H1 (cell line): ENCODE results near the gene PAIP2B. TPM values are rescaled to one million over a fixed set of nuclear protein-coding genes. Genes with fewer than 3 reads are reported as not detected.

Experiments used
- CTCF ChIA-PET: fragments of 300-600 bp; sonication (Branson Sonifier 250); formaldehyde crosslinking; loops from one replicate; lab custom pipeline; 2021; ENCODE audit not compliant: partially characterized antibody; lab: Charles Lee
- POLR2A ChIA-PET: fragments of 300-600 bp; sonication (Branson Sonifier 250); formaldehyde crosslinking; loops from one replicate; lab custom pipeline; 2021; ENCODE audit warnings: inconsistent platforms; ENCODE audit not compliant: partially characterized antibody; lab: Charles Lee
- DNase-seq, 2 experiments: peaks; one replicate each; pipeline versions ENCODE4 v3.0.0 to v3.0.0-alpha.2; 2010 to 2022; ENCODE audit warnings: low spot score in 2 of 2, low read depth in 1 of 2, mixed read lengths in 1 of 2
- FAIRE-seq: peaks from 2 replicates; lab custom pipeline; 2011; peaks lifted over from hg19 to GRCh38; lab: Jason Lieb, UNC
- H2AFZ ChIP-seq: 2 replicates; pipeline ENCODE4 v1.8.1; 2012; ENCODE audit warnings: low read length, inconsistent platforms
- H2AK5ac ChIP-seq: 2 replicates; pipeline ENCODE4 v1.6.1; 2013; ENCODE audit warnings: low read depth, low read length
- H2BK120ac ChIP-seq: replicated peaks from 2 replicates; pipeline ENCODE3; 2013; ENCODE audit warnings: low read depth, low read length, inconsistent platforms
- H2BK12ac ChIP-seq: 2 replicates; pipeline ENCODE4 v1.6.1; 2013; ENCODE audit warnings: low read depth, low read length
- H2BK15ac ChIP-seq: 2 replicates; pipeline ENCODE4 v1.6.1; 2013; ENCODE audit warnings: low read length
- H2BK20ac ChIP-seq: 2 replicates; pipeline ENCODE4 v1.6.1; 2013; ENCODE audit warnings: low read length
- H2BK5ac ChIP-seq: 2 replicates; pipeline ENCODE4 v1.6.1; 2013; ENCODE audit warnings: low read depth, low read length
- H3K14ac ChIP-seq: 2 replicates; pipeline ENCODE4 v1.6.1; 2013; ENCODE audit warnings: inconsistent platforms; ENCODE audit not compliant: insufficient read length
- H3K18ac ChIP-seq: 2 replicates; pipeline ENCODE4 v1.6.1; 2013; ENCODE audit warnings: low read length; ENCODE audit errors: extremely low read depth
- H3K23ac ChIP-seq: 2 replicates; pipeline ENCODE4 v1.6.1; 2013; ENCODE audit warnings: inconsistent platforms; ENCODE audit not compliant: insufficient read length
- H3K23me2 ChIP-seq: 2 replicates; pipeline ENCODE4 v1.6.1; 2013; ENCODE audit warnings: low read depth, low read length
- H3K27ac ChIP-seq: 2 replicates; pipeline ENCODE4 v1.6.1; 2011; ENCODE audit warnings: low read depth, low read length, inconsistent platforms
- H3K27me3 ChIP-seq, 4 experiments: replicated peaks in 1 of 4; 1 replicate in 1 of 4; 2 replicates in 3 of 4; pipeline versions ENCODE4 v1.6.1 to v1.8.1; 2011 to 2013; ENCODE audit warnings: low read length in 3 of 4, mild to moderate bottlenecking in 3 of 4, inconsistent platforms in 2 of 4, mixed read lengths in 2 of 4, moderate library complexity in 1 of 4; ENCODE audit not compliant: control insufficient read depth in 3 of 4, insufficient read depth in 3 of 4; ENCODE audit errors: extremely low read depth in 1 of 4
- H3K36me3 ChIP-seq, 4 experiments: 2 replicates each; pipeline versions ENCODE4 v1.6.1 to v1.8.1; 2011 to 2013; ENCODE audit warnings: mild to moderate bottlenecking in 4 of 4, low read length in 3 of 4, moderate library complexity in 2 of 4, control low read depth in 1 of 4, inconsistent platforms in 1 of 4; ENCODE audit not compliant: insufficient read depth in 4 of 4, control insufficient read depth in 2 of 4
- H3K4ac ChIP-seq: replicated peaks from 2 replicates; pipeline ENCODE3; 2013; ENCODE audit warnings: low read length, low read depth, mixed read lengths, inconsistent platforms; ENCODE audit not compliant: insufficient read length
- H3K4me1 ChIP-seq, 4 experiments: replicated peaks in 1 of 4; 1 replicate in 1 of 4; 2 replicates in 3 of 4; pipeline versions ENCODE4 v1.6.1 to v1.8.1; 2011 to 2013; ENCODE audit warnings: low read length in 3 of 4, inconsistent platforms in 2 of 4, mixed read lengths in 1 of 4; ENCODE audit not compliant: insufficient read depth in 4 of 4, control insufficient read depth in 3 of 4
- H3K4me2 ChIP-seq, 2 experiments: 2 replicates each; pipeline versions ENCODE4 v1.6.1 to v1.8.1; 2011 to 2013; ENCODE audit warnings: low read depth in 2 of 2, low read length in 2 of 2, control low read depth in 1 of 2, inconsistent platforms in 1 of 2, mild to moderate bottlenecking in 1 of 2; ENCODE audit not compliant: insufficient read depth in 1 of 2
- H3K4me3 ChIP-seq, 4 experiments: fragments of 200-600, 300-600 bp in 1 of 4; sonication (generic), shearing (Covaris generic), sonication (Bioruptor Twin) in 1 of 4; 2 replicates each; pipeline versions ENCODE4 v1.5.1 to v1.8.1; 2011 to 2016; ENCODE audit warnings: low read length in 4 of 4, low read depth in 3 of 4, control low read depth in 2 of 4, inconsistent platforms in 2 of 4, mild to moderate bottlenecking in 2 of 4, mixed read lengths in 1 of 4, moderate library complexity in 1 of 4; ENCODE audit not compliant: insufficient read depth in 2 of 4; ENCODE audit errors: extremely low read depth in 1 of 4
- H3K56ac ChIP-seq: replicated peaks from 2 replicates; pipeline ENCODE3; 2013; ENCODE audit warnings: low read depth, mild to moderate bottlenecking, mixed read lengths, low read length, inconsistent platforms; ENCODE audit not compliant: insufficient read length
- H3K79me1 ChIP-seq: 2 replicates; pipeline ENCODE4 v1.6.1; 2013; ENCODE audit warnings: low read depth, low read length, control low read depth
- H3K79me2 ChIP-seq, 2 experiments: 2 replicates each; pipeline versions ENCODE4 v1.6.1 to v1.8.1; 2012 to 2013; ENCODE audit warnings: low read length in 2 of 2, mild to moderate bottlenecking in 2 of 2, inconsistent platforms in 1 of 2; ENCODE audit not compliant: insufficient read depth in 2 of 2, control insufficient read depth in 1 of 2
- H3K9ac ChIP-seq, 4 experiments: replicated peaks in 1 of 4; 1 replicate in 1 of 4; 2 replicates in 3 of 4; pipeline versions ENCODE4 v1.6.1 to v1.8.1; 2011 to 2013; ENCODE audit warnings: low read depth in 3 of 4, low read length in 3 of 4, control low read depth in 2 of 4, mild to moderate bottlenecking in 2 of 4, moderate library complexity in 2 of 4, inconsistent platforms in 1 of 4; ENCODE audit errors: extremely low read depth in 1 of 4
- H3K9me3 ChIP-seq, 2 experiments: 2 replicates each; pipeline versions ENCODE4 v1.6.1 to v1.8.1; 2012 to 2013; ENCODE audit warnings: mild to moderate bottlenecking in 2 of 2, moderate library complexity in 2 of 2, control low read depth in 1 of 2, inconsistent platforms in 1 of 2, low read depth in 1 of 2, low read length in 1 of 2, mixed read lengths in 1 of 2; ENCODE audit not compliant: insufficient read depth in 2 of 2
- H4K20me1 ChIP-seq, 2 experiments: replicated peaks in 1 of 2; 2 replicates each; pipeline versions ENCODE3 to v1.8.1; 2011 to 2013; ENCODE audit warnings: inconsistent platforms in 2 of 2, low read length in 2 of 2, mild to moderate bottlenecking in 1 of 2; ENCODE audit not compliant: insufficient read depth in 2 of 2, control insufficient read depth in 1 of 2
- H4K5ac ChIP-seq: 2 replicates; pipeline ENCODE4 v1.6.1; 2013; ENCODE audit warnings: low read length, low read depth, mixed read lengths, inconsistent platforms; ENCODE audit not compliant: insufficient read length
- H4K8ac ChIP-seq: 2 replicates; pipeline ENCODE4 v1.8.0; 2013; ENCODE audit warnings: mild to moderate bottlenecking, moderate library complexity, low read length, inconsistent platforms; ENCODE audit not compliant: insufficient read depth; ENCODE audit errors: extremely low read depth
- H4K91ac ChIP-seq: replicated peaks from 2 replicates; pipeline ENCODE3; 2013; ENCODE audit warnings: low read length, mixed read lengths, inconsistent platforms; ENCODE audit not compliant: insufficient read length
- CBX5 ChIP-seq: fragments of 300-800, 300-1000 bp; sonication (generic); IDR thresholded peaks from 2 replicates; pipeline ENCODE4 v1.7.1; 2016; ENCODE audit warnings: antibody characterized with exemption, low read length, low read depth
- CTBP2 ChIP-seq: IDR thresholded peaks from 2 replicates; pipeline ENCODE4 v1.7.0; 2011; ENCODE audit warnings: borderline replicate concordance, mild to moderate bottlenecking, moderate library complexity, mixed read lengths, low read length; ENCODE audit not compliant: insufficient read depth, insufficient read length
- WGBS, 2 experiments: shearing (Covaris generic) in 1 of 2; methylation state at CpG; one replicate each; pipeline versions ENCODE4 v1.1.6 to v1.1.7; 2013 to 2015; ENCODE audit warnings: low lambda C conversion rate in 2 of 2, mixed read lengths in 2 of 2, inconsistent platforms in 1 of 2, low coverage in 1 of 2, missing lambda C conversion rate in 1 of 2; ENCODE audit not compliant: insufficient replicate concordance in 2 of 2, insufficient coverage in 1 of 2, insufficient read length in 1 of 2; ENCODE audit errors: extremely low coverage in 1 of 2, missing lambda C conversion rate in 1 of 2; 5-methylcytosine and 5-hydroxymethylcytosine counted together
- polyA plus RNA-seq, 7 experiments: library from polyadenylated mRNA; depleted of rRNA in 3 of 7; stranded (reverse) in 5 of 7; unstranded in 2 of 7; fragments of >200 nt in 5 of 7; fragments of 200-250 nt in 2 of 7; gene quantifications; 1 replicate in 5 of 7; 2 replicates in 1 of 7; 4 replicates in 1 of 7; pipeline versions ENCODE4 v1.2.1 to v1.2.3, GENCODE V29; 2011 to 2013; ENCODE audit warnings: missing spikeins in 2 of 7, mixed read lengths in 2 of 7
- total RNA-seq: library from RNA; stranded (reverse); fragmentation: NEBNext Ultra II Directional; extraction: Animal tissue kit (Norgen Biotek cat#: 25700); gene quantifications from 2 replicates; pipeline ENCODE4 v1.2.1, GENCODE V29; 2021
- TF ChIP-seq, protein P1 (sequence below), 3 experiments: IDR thresholded peaks; 1 replicate in 2 of 3; 2 replicates in 1 of 3; pipeline versions ENCODE4 v1.5.1 to v1.6.1; 2011; ENCODE audit warnings: low read length in 3 of 3, mild to moderate bottlenecking in 3 of 3, inconsistent platforms in 2 of 3, low read depth in 1 of 3, moderate library complexity in 1 of 3; ENCODE audit not compliant: insufficient read depth in 1 of 3; ENCODE audit errors: control extremely low read depth in 1 of 3

PAIP2B gene
- total and polyA plus RNA-seq, 2 of the 8 experiments (the other 6 are each of a cell fraction or from before 2014, with no cell fraction given): 8.4 to 31.3 TPM

DNA sequence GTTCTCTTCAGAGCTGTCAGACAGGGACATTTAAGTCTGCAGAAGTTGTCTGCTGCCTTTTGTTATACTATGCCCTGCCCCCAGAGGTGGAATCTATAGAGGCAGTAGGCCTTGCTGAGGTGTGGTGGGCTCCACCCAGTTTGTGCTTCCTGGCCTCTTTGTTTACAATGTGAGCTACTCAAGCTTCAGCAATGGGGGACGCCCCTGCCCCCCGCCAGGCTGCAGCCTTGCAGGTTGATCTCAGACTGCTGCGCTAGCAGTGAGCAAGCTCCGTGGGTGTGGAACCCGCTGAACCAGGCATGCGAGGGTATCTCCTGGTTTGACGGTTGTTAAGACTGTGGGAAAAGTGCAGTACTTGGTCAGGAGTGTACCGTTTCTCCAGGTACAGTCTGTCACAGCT lies 24.0 kb upstream of the PAIP2B start:
- no peaks in the 10 kb centered on the region for H3K79me2 ChIP-seq
- H3K36me3 ChIP-seq: no peaks in the 10 kb centered on the region
- no peak overlapping the region for H2AK5ac ChIP-seq
- WGBS, 2 experiments: 69% methylated on average over 7 of the region's 8 CpGs; no CpG with 5 or more reads in 1 of the 2 experiments
- no peaks in the 10 kb centered on the region for H3K23me2 ChIP-seq
- no peak overlapping the region; a peak in 1 of 4 replicates for H3K4me2 ChIP-seq
- H4K20me1 ChIP-seq: no peaks in the 10 kb centered on the region
- no peak for TF ChIP-seq CBX5
- TF ChIP-seq CTBP2: no peak
- TF ChIP-seq, protein P1, sequence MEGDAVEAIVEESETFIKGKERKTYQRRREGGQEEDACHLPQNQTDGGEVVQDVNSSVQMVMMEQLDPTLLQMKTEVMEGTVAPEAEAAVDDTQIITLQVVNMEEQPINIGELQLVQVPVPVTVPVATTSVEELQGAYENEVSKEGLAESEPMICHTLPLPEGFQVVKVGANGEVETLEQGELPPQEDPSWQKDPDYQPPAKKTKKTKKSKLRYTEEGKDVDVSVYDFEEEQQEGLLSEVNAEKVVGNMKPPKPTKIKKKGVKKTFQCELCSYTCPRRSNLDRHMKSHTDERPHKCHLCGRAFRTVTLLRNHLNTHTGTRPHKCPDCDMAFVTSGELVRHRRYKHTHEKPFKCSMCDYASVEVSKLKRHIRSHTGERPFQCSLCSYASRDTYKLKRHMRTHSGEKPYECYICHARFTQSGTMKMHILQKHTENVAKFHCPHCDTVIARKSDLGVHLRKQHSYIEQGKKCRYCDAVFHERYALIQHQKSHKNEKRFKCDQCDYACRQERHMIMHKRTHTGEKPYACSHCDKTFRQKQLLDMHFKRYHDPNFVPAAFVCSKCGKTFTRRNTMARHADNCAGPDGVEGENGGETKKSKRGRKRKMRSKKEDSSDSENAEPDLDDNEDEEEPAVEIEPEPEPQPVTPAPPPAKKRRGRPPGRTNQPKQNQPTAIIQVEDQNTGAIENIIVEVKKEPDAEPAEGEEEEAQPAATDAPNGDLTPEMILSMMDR (IDR thresholded peaks at IDR 0.05; ENCODE audit: control extremely low read depth in 1 of 3, insufficient read depth in 1 of 3, low read depth in 1 of 3, low read length in 3 of 3): peak in 1 of 3 experiments; percentile 2; a peak in 1 of 4 replicates
- H3K14ac ChIP-seq: no peak overlapping the region
- H4K8ac ChIP-seq: peak overlapping the region; percentile 35; the same call in 1 of the 2 replicates
- ChIA-PET POLR2A (interaction anchor here (0.9 kb wide), 1 partner anchor 15 kb away, joined by 3 read pairs; no protein-coding TSS in a partner anchor), CTCF (interaction anchor here (0.8 to 2.0 kb wide), 6 partner anchors 11 to 210 kb away, joined by 3 to 6 read pairs (median 4); no protein-coding TSS in a partner anchor)
- H4K91ac ChIP-seq: no peak overlapping the region
- no peak overlapping the region for H4K5ac ChIP-seq
- no peak for FAIRE-seq
- H3K27ac ChIP-seq: no peak overlapping the region; the same call in 1 of the 2 replicates
- H3K4me1 ChIP-seq: peaks cover 0 to 2% (median 0%) of the 10 kb centered on the region in 4 experiments; a peak in 1 of 7 replicates
- 0 out of 2 replicates have a peak overlapping the region, but pooled peaks have one; percentile 10 for H2BK5ac ChIP-seq
- H2BK20ac ChIP-seq: no peak overlapping the region; the same call in 1 of the 2 replicates
- H2BK12ac ChIP-seq: no peak overlapping the region
- no peak overlapping the region for H3K56ac ChIP-seq
- H3K9ac ChIP-seq: no peak overlapping the region
- peaks cover 0 to 4% of the 10 kb centered on the region in 2 experiments; a peak in 1 of 4 replicates for H3K9me3 ChIP-seq
- H3K4ac ChIP-seq: no peak overlapping the region
- H3K18ac ChIP-seq: peak overlapping the region; percentile 32; the same call in 1 of the 2 replicates
- 0 out of 2 replicates have a peak overlapping the region, but pooled peaks have one; percentile 5 for H2BK15ac ChIP-seq
- no peak overlapping the region for H3K23ac ChIP-seq
- H2BK120ac ChIP-seq: no peak overlapping the region
- H3K4me3 ChIP-seq: no peak overlapping the region
- H2AFZ ChIP-seq: peak overlapping the region; percentile 62
- no peaks in the 10 kb centered on the region for H3K79me1 ChIP-seq
- no peak for DNase-seq
- no peaks in the 10 kb centered on the region for H3K27me3 ChIP-seq
